Measurements from ENCODE around the gene BCL2L1. TPM values are rescaled to one million over a fixed set of nuclear protein-coding genes. Genes with fewer than 3 reads are reported as not detected.

BCL2L1 gene
- total and polyA plus RNA-seq, 2 experiments from 2014 or later, result 42.4 to 110 TPM

DNA sequence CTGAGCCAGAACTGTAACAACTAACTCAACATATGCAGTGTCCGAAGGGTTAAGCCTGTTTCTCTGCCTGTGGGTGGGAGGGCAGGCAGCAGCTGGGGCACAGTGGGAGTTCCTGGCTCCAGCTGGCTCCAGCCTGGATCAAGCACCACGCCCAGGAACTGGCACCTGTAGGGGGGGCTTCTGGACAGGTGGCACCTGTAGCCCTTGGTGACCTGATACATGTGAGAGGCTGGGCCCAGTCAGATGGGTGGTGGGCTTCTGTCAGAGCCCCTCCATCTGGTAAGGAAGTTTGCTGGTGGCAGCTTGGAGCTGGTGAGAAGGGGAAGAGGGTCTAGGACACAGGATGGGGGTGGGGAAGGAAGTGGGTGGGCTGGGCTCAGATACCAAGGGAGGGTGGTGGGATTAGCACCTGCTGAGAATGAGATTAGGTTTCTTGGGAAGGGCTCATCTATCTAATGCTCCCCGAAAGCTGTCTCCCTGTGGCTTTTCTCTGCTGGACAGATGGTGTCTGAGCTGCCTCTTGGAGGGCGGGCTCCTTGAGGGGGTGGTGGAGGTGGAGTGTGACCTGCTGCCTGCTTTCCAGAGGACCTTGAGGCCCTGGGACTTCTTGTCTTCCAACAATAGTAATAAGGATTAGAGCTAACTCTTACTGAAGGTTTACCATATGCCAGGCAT lies 28.5 kb downstream of the BCL2L1 start:
- Mint-ChIP-seq H3K9me3 (no peaks in the 10 kb centered on the region; the same call in 2 of the 3 replicates), H3K4me1 (peaks cover 44% of the 10 kb centered on the region), H3K27me3 (ENCODE audit: insufficient read depth, low read depth, poor library complexity) (peaks cover 10% of the 10 kb centered on the region), H3K4me3 (no peak overlapping the region), H3K36me3 (ENCODE audit: low read depth) (peaks cover 15% of the 10 kb centered on the region), H3K27ac (no peak overlapping the region)
- TF ChIP-seq ETS1 (IDR thresholded peaks at IDR 0.05), result 0 out of 2 replicates have a peak, but pooled peaks have one; percentile 20
- TF ChIP-seq ZNF331 (CRISPR knock-in tag; IDR thresholded peaks at IDR 0.05; ENCODE audit: low read depth), result no peak
- TF ChIP-seq STAT1 (IDR thresholded peaks at IDR 0.05; ENCODE audit: unreplicated experiment), result no peak
- no peak for TF ChIP-seq CREB1 (CRISPR knock-in tag; IDR thresholded peaks at IDR 0.05; ENCODE audit: low read depth)
- TF ChIP-seq JUNB (IDR thresholded peaks at IDR 0.05; ENCODE audit: unreplicated experiment), result no peak
- no peak for TF ChIP-seq REST (IDR thresholded peaks at IDR 0.05; ENCODE audit: unreplicated experiment)
- TF ChIP-seq, protein P1, sequence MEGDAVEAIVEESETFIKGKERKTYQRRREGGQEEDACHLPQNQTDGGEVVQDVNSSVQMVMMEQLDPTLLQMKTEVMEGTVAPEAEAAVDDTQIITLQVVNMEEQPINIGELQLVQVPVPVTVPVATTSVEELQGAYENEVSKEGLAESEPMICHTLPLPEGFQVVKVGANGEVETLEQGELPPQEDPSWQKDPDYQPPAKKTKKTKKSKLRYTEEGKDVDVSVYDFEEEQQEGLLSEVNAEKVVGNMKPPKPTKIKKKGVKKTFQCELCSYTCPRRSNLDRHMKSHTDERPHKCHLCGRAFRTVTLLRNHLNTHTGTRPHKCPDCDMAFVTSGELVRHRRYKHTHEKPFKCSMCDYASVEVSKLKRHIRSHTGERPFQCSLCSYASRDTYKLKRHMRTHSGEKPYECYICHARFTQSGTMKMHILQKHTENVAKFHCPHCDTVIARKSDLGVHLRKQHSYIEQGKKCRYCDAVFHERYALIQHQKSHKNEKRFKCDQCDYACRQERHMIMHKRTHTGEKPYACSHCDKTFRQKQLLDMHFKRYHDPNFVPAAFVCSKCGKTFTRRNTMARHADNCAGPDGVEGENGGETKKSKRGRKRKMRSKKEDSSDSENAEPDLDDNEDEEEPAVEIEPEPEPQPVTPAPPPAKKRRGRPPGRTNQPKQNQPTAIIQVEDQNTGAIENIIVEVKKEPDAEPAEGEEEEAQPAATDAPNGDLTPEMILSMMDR (conservative IDR thresholded peaks at IDR 0.05; ENCODE audit: low read depth in 2 of 2), result no peak
- TF ChIP-seq ZNF114 (CRISPR knock-in tag; IDR thresholded peaks at IDR 0.05), result no peak
- Histone ChIP-seq H3K27ac (ENCODE audit: low read depth) (peak overlapping the region; percentile 75), H4K20me1 (replicated peaks; ENCODE audit: insufficient read depth) (peaks cover 10% of the 10 kb centered on the region), H3K4me2 (peak overlapping the region; percentile 71), H2AFZ (no peak overlapping the region), H3K27me3 (ENCODE audit: insufficient read depth) (no peaks in the 10 kb centered on the region), H3K4me1 (ENCODE audit: insufficient read depth) (peaks cover 37% of the 10 kb centered on the region), H3K79me2 (replicated peaks; ENCODE audit: insufficient read depth) (peaks cover 96% of the 10 kb centered on the region), H3F3A (replicated peaks; ENCODE audit: low read depth) (peaks cover 23% of the 10 kb centered on the region), H3K4me3 (peak overlapping the region; percentile 30; the same call in 1 of the 2 replicates), H3K36me3 (ENCODE audit: insufficient read depth) (no peaks in the 10 kb centered on the region), H3K9me2 (ENCODE audit: insufficient read depth) (no peaks in the 10 kb centered on the region)
- DNase-seq (ENCODE audit: low spot score), result peak; percentile 46
- peak; percentile 72 for ATAC-seq

All from GM23338 (cell line).